GM18508 (cell line): ENCODE data around the gene TOR4A.

Experiments
- ATAC-seq: cut with Tn5 transposase; IDR thresholded peaks from one replicate; pipeline ENCODE4 v1.9.1; 2021; ENCODE audit warnings: moderate number of reproducible peaks; ENCODE audit not compliant: insufficient read depth, unreplicated experiment

Gene TOR4A

GRCh38 chr9:137277329-137278041, at the start of gene TOR4A:
TOR4A (plus strand) TSS chr9:137277726; CDS start chr9:137278690, 964 bp downstream.
- ATAC-seq = no peak

GRCh38 chr9:137227853-137228505, 49.5 kb upstream of the TOR4A start:
- no peak for ATAC-seq

- ATAC-seq = no peak
Observed at GRCh38 chr9:137228506-137228967, 49.0 kb upstream of the TOR4A start.

DNA sequence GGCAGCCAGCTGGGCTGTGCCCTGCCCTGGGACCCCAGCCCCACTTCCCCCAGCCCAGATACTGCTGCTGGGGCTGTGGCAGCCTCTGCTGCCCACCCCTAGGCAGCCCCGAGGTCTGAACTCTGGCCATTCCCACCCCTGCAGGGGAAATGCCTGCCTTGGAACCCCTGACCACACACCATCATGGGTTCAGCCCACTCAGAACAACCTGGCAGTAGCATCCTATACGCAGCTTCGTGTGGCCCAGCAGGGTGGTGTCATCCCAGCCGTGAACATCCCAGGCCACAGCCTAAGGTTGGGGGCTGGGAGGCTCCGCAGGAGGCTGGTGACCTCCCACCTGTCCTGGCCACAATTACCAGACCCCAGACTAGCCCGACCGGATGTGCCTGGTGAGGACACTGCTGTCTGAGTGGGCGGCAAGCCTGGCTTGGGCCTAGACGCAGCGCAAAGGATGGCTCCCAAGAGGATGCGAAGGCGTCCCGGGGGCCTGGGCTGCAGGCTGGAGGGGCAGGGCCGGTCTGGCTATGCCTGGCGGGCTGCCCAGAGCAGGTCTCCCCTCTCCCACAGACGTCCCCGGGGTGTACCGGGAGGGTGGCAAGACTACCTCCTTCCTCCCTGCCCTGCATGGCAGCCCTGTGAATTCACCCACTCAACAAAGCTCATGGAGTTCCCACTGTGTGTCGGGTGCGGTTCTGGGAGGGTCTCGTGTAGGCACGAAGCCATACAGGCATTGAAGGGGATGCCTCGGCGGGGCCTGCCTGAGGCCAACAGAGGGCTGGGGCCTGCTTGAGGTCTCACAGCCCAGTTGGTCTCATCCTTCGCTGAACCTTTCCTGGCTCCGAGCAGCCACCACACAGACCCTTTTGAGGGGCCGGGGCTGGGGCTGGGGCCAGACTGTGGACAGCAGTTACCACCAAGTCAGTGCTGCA, 48.3 kb upstream of the TOR4A start:
- ATAC-seq = no peak

DNA sequence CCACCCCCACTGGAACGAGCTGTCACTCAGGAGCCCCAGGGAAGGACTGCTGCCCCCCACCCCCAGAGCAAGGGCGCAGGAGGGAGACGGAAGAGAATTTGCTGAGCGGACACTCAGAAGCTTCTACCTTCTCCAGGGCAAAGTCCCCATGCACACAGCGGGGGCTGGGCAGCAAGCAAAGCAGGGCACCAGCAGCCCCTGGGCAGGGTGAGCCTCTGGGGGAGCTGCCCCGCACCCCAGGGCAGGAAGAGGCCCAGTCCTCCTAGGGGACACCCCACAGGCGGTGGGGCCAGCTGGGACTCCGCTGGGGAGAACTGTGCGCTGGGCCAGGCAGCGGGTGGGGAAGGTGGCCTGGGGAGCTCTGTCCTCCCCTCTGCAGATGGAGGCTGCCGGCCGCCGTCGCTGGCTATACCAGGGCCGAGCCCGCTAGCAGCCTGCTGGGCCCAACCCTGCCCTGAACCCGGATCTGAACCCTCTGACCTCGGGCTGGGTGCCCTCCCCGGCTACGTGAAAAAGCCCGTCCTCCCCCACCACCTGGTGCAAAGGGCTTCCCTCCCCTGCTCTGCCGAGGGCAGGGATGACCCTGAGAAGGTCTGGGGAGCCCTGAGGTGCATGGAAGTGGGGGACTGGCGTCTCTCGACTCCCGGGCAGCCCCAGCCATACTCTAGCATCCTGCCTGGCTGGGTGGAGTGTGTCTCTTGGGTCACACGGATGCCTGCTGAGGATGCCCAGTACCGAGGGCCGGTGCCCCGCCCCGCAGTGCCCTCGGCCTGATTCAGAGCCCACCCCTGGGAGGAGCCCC, 47.4 kb upstream of the TOR4A start:
- ATAC-seq = no peak

- no peak for ATAC-seq
Observed at GRCh38 chr9:137230705-137231371, 46.7 kb upstream of the TOR4A start, which contains the start of gene SLC34A3. SLC34A3 (plus strand) TSS chr9:137230901; CDS start chr9:137231703, 802 bp downstream.

DNA sequence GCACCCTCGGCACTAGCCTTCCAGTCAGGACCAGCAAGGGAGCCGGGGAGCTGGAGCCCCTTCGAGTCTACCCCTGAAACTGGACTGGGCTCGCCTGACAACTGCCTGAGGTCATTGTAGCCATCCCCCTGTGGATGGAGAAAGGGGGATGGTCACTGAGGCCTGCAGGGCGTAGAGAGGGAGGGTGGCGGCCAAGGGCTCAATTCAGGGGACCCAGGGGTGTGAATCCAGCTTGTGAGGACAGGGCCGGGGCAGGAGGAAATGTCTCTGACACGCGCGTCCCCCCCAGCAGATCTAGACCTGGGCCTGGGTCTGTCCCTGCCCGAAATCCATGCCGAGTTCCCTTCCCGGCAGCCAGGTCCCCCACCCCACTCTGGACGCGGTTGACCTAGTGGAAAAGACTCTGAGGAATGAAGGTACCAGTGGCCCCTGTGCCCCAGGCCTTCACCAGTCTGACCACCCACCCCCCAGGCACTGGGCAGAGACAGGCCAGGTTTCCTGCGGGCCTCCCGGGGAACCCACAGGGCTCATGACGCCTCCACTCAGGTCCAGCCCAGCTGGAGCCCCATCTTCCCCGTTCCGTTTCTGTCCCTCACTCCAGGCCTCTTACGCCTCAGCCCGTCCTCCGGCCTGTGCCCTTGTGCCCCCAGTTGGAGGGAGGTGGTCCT, 46.0 kb upstream of the TOR4A start:
- ATAC-seq = no peak

GRCh38 chr9:137232101-137232500, 45.4 kb upstream of the TOR4A start:
- ATAC-seq = no peak

DNA sequence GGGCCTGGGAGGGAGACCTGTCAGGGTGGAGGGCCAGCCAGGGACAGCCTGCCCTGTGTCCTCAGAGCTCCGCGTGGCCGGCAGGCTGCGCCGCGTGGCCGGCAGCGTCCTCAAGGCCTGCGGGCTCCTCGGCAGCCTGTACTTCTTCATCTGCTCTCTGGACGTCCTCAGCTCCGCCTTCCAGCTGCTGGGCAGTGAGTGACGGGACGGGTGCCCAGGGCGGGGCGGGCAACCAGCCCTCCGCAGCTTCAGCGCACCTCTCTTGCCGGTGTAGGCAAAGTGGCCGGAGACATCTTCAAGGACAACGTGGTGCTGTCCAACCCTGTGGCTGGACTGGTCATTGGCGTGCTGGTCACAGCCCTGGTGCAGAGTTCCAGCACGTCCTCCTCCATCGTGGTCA, 45.0 kb upstream of the TOR4A start:
- no peak for ATAC-seq

- ATAC-seq = no peak
Observed at GRCh38 chr9:137233143-137233980, 44.2 kb upstream of the TOR4A start.

DNA sequence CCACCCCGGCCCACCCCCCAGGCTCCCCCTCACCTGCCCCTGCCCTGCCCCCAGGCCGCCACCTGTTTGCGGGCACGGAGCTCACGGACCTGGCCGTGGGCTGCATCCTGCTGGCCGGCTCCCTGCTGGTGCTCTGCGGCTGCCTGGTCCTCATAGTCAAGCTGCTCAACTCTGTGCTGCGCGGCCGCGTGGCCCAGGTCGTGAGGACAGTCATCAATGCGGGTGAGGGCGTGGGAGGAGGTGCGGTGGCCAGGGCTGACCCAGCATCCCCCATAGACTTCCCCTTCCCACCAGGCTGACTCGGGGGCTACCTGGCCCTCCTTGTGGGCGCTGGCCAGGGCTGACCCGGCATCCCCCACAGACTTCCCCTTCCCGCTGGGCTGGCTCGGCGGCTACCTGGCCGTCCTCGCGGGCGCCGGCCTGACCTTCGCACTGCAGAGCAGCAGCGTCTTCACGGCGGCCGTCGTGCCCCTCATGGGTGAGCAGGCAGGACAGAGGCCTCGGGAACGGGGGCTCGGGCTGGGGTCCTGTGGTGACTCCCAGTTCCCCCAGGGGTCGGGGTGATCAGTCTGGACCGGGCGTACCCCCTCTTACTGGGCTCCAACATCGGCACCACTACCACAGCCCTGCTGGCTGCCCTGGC, 43.4 kb upstream of the TOR4A start:
- no peak for ATAC-seq

- no peak for ATAC-seq
Observed at GRCh38 chr9:137234758-137235423, 42.6 kb upstream of the TOR4A start.

- ATAC-seq = no peak
Observed at GRCh38 chr9:137235424-137236237, 41.9 kb upstream of the TOR4A start.

DNA sequence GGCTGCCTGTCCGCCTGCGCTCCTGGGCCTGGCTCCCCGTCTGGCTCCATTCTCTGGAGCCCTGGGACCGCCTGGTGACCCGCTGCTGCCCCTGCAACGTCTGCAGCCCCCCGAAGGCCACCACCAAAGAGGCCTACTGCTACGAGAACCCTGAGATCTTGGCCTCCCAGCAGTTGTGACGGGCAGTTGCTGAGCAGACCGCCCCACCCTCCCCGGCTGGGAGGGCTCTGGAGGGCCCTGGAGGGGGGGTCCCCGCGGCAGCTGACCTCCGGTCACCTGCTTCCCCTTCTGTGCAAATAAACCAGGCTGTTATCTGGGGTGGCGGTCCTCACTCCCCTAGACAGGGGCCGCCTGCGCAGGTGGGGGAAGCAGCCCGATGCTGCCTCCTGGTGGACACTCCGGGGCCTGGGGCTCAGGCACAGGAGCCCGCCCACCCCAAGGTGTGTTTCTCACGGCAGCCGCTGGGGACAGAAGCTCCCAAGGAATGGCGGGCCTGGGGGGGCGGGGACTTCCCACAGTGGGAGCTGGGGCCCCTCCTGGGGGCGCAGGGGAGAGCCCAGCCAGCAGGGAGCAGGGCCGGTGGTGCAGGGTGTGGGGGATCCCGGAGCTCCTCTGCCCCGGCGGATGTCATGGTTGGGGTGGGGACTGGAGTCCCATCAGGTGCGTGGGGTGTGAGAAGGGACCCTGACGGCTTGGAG, 41.1 kb upstream of the TOR4A start:
- ATAC-seq = no peak

DNA sequence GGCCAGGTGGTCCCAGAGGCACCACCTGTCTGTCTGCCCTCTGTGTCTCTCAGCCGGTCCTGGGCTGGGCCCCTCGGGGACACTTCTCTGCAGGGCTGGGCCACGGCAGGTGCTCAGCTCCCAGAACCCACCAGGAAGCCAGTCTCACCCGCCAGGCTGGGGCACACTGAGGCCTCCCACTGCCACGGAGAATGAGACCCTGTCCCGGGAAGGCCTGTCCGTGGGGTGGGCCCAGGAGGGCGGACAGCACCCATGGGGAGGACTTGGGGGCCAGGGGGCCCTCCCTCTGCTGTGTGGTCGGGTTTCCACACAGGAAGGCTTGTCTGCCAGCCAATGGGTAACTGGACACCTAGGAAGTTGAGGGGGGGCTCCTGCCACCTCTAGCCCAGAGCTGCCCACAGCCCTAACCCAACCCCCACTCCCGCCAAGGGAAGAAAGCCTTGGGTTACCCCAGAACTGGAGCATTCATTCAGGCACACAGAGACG, 40.5 kb upstream of the TOR4A start:
- no peak for ATAC-seq
